SK-N-SH (cell line): ENCODE data around the gene CENPO. TPM values are rescaled to one million over a fixed set of nuclear protein-coding genes. Genes with fewer than 3 reads are reported as not detected.
A peak's percentile ranks its signal among the peaks of the same experiment; 100 is the strongest.
"Not testable (repeated sequence)": the region's sequence is repeated elsewhere in the genome, so short reads cannot be mapped to it uniquely, and the experiment has no call there.

ENCODE experiments used
- CTCF ChIA-PET: fragments of 300-600, 350-600 bp; formaldehyde crosslinking; extraction: SDS; loops from one replicate; lab custom pipeline; 2021; lab: Yijun Ruan, JAX
- POLR2A ChIA-PET: fragments of 350-600 bp; sonication (Branson Sonifier 250); formaldehyde crosslinking; extraction: SDS; loops from one replicate; lab custom pipeline; 2020; ENCODE audit warnings: antibody characterized with exemption, inconsistent platforms; lab: Yijun Ruan, JAX
- DNase-seq: peaks from one replicate; pipeline ENCODE4 v3.0.0; 2012
- H2AFZ ChIP-seq: fragments of 200-600 bp; sonication (generic); 2 replicates; pipeline ENCODE4 v1.8.1; 2016; ENCODE audit warnings: antibody characterized with exemption, mild to moderate bottlenecking, low read depth
- H3F3A ChIP-seq: fragments of 200-600 bp; sonication (generic); replicated peaks from 2 replicates; pipeline ENCODE3; 2016; ENCODE audit warnings: antibody characterized with exemption, mild to moderate bottlenecking; ENCODE audit not compliant: insufficient read depth
- H3K27ac ChIP-seq, 2 experiments: fragments of 200-500 bp in 1 of 2; fragments of 200-600 bp in 1 of 2; sonication (Bioruptor generic) in 1 of 2; sonication (generic), shearing (Covaris generic) in 1 of 2; 2 replicates each; pipeline versions ENCODE4 v1.5.1 to v1.6.1; 2014 to 2016; ENCODE audit warnings: low read depth in 2 of 2, inconsistent platforms in 1 of 2, low read length in 1 of 2, mild to moderate bottlenecking in 1 of 2, mixed read lengths in 1 of 2
- H3K27me3 ChIP-seq: fragments of 200-600 bp; sonication (generic), shearing (Covaris generic); 2 replicates; pipeline ENCODE4 v1.6.1; 2016; ENCODE audit warnings: mixed run types; ENCODE audit not compliant: insufficient read depth
- H3K36me3 ChIP-seq, 2 experiments: fragments of 200-500 bp in 1 of 2; fragments of 200-600 bp in 1 of 2; sonication (Bioruptor generic) in 1 of 2; sonication (generic) in 1 of 2; replicated peaks in 1 of 2; 2 replicates each; pipeline versions ENCODE3 to v1.5.1; 2014 to 2016; ENCODE audit warnings: low read length in 1 of 2, mild to moderate bottlenecking in 1 of 2; ENCODE audit not compliant: insufficient read depth in 2 of 2, control insufficient read depth in 1 of 2
- H3K4me1 ChIP-seq, 2 experiments: fragments of 200-500 bp in 1 of 2; fragments of 200-600 bp in 1 of 2; sonication (Bioruptor generic) in 1 of 2; sonication (generic), shearing (Covaris generic) in 1 of 2; 2 replicates each; pipeline versions ENCODE4 v1.5.1 to v1.6.1; 2014 to 2016; ENCODE audit warnings: low read depth in 1 of 2, low read length in 1 of 2, mixed run types in 1 of 2; ENCODE audit not compliant: insufficient read depth in 2 of 2, control insufficient read depth in 1 of 2
- H3K4me2 ChIP-seq: fragments of 200-600 bp; sonication (generic), shearing (Covaris generic); 2 replicates; pipeline ENCODE4 v1.6.1; 2017; ENCODE audit warnings: mixed run types
- H3K4me3 ChIP-seq, 2 experiments: fragments of 200-500 bp in 1 of 2; fragments of 200-600 bp in 1 of 2; sonication (Bioruptor generic) in 1 of 2; sonication (generic), shearing (Covaris generic) in 1 of 2; 2 replicates each; pipeline versions ENCODE4 v1.5.1 to v1.8.1; 2014 to 2016; ENCODE audit warnings: low read depth in 2 of 2, inconsistent platforms in 1 of 2, low read length in 1 of 2, mild to moderate bottlenecking in 1 of 2, mixed read lengths in 1 of 2, moderate library complexity in 1 of 2
- H3K79me2 ChIP-seq: fragments of 200-600 bp; sonication (generic); 2 replicates; pipeline ENCODE4 v1.8.1; 2017; ENCODE audit warnings: mild to moderate bottlenecking; ENCODE audit not compliant: insufficient read depth
- H3K9ac ChIP-seq: fragments of 200-600 bp; sonication (generic); 2 replicates; pipeline ENCODE4 v1.6.1; 2017; ENCODE audit warnings: mixed run types
- H3K9me2 ChIP-seq: fragments of 200-600 bp; sonication (generic); 2 replicates; pipeline ENCODE4 v1.6.1; 2017; ENCODE audit warnings: mixed run types
- H3K9me3 ChIP-seq: fragments of 200-600 bp; sonication (generic); 2 replicates; pipeline ENCODE4 v1.6.1; 2017; ENCODE audit warnings: mixed run types, mild to moderate bottlenecking, moderate library complexity
- H4K20me1 ChIP-seq: fragments of 200-600 bp; sonication (generic); 2 replicates; pipeline ENCODE4 v1.6.1; 2017; ENCODE audit warnings: mild to moderate bottlenecking, mixed run types; ENCODE audit not compliant: insufficient read depth
- ELF1 ChIP-seq: IDR thresholded peaks from 2 replicates; pipeline ENCODE4 v1.4.0; 2012
- EP300 ChIP-seq, 2 experiments: IDR thresholded peaks; 2 replicates each; pipeline versions ENCODE4 v1.4.0 to v1.6.1; 2012; ENCODE audit warnings: borderline replicate concordance in 1 of 2, low read depth in 1 of 2, low read length in 1 of 2
- FOSL2 ChIP-seq: IDR thresholded peaks from 2 replicates; pipeline ENCODE4 v1.4.0; 2012; ENCODE audit warnings: low read depth, mild to moderate bottlenecking, moderate library complexity, borderline replicate concordance
- FOXJ3 ChIP-seq: sonication (generic); formaldehyde crosslinking; IDR thresholded peaks from 2 replicates; pipeline ENCODE4 v1.5.1; 2020; ENCODE audit warnings: mild to moderate bottlenecking, missing genetic modification reagents
- GATA2 ChIP-seq: sonication (generic); formaldehyde crosslinking; IDR thresholded peaks from 2 replicates; pipeline ENCODE4 v1.5.0; 2020; ENCODE audit warnings: mild to moderate bottlenecking, missing genetic modification reagents
- MEF2A ChIP-seq: IDR thresholded peaks from 2 replicates; pipeline ENCODE4 v1.4.0; 2012; ENCODE audit warnings: low read depth, borderline replicate concordance
- NFIC ChIP-seq: IDR thresholded peaks from 2 replicates; pipeline ENCODE4 v1.4.0; 2012; ENCODE audit warnings: borderline replicate concordance
- RAD21 ChIP-seq: IDR thresholded peaks from 2 replicates; pipeline ENCODE4 v1.6.1; 2012; ENCODE audit warnings: mild to moderate bottlenecking, low read length
- RFX5 ChIP-seq: IDR thresholded peaks from 2 replicates; pipeline ENCODE4 v1.6.1; 2012; ENCODE audit warnings: mild to moderate bottlenecking, improper control_type of control experiment, low read length
- SMC3 ChIP-seq: IDR thresholded peaks from 2 replicates; pipeline ENCODE4 v1.6.1; 2012; ENCODE audit warnings: low read depth, low read length, improper control_type of control experiment
- TCF12 ChIP-seq: IDR thresholded peaks from 2 replicates; pipeline ENCODE4 v1.4.0; 2012
- WGBS: methylation state at CpG from one replicate; pipeline ENCODE4 v1.1.6; 2017; ENCODE audit warnings: low lambda C conversion rate; 5-methylcytosine and 5-hydroxymethylcytosine counted together
- polyA plus RNA-seq, 3 experiments: library from polyadenylated mRNA; depleted of rRNA; stranded (reverse); fragments of >200 nt; gene quantifications; 2 replicates each; pipeline ENCODE4 v1.2.3, GENCODE V29; 2012
- TF ChIP-seq, protein P1 (sequence below): fragments of 150-350 bp; IDR thresholded peaks from 2 replicates; pipeline ENCODE4 v1.6.1; 2017; ENCODE audit warnings: antibody characterized with exemption, low read length, low read depth, borderline replicate concordance
- TF ChIP-seq, protein P2 (sequence below): fragments of 150-350 bp; IDR thresholded peaks from 2 replicates; pipeline ENCODE4 v1.6.1; 2016; ENCODE audit warnings: mild to moderate bottlenecking, low read depth, low read length
- TF ChIP-seq, protein P3 (sequence below): IDR thresholded peaks from 2 replicates; pipeline ENCODE4 v1.6.1; 2012; ENCODE audit warnings: mild to moderate bottlenecking, low read depth, low read length, moderate library complexity
- TF ChIP-seq, protein P4 (sequence below): IDR thresholded peaks from 2 replicates; pipeline ENCODE4; 2012

Gene CENPO
- polyA plus RNA-seq, 1 of the 3 experiments (the other 2 are of a cell fraction) = 18.3 TPM

DNA sequence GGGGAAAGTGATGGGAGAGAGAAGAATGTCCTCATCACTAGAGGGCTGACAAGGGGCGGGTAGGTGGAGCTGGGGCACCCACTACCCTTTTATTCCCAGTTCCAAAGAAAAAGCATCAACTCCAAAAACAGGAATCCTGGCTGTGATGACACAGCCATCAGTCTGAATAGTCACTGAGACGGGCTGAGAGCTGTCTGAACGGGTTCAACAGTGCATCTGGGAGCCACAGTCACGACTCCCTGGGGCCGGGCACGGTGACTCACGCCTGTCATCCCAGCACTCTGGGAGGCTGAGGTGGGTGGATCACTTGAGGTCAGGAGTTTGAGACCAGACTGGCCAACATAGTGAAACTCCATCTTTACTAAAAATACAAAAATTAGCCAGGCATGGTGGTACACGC, 42.2 kb downstream of the CENPO start:
- H3K36me3 ChIP-seq, DNase-seq, H3K4me2 ChIP-seq, H3K9ac ChIP-seq, H3F3A ChIP-seq, H3K27ac ChIP-seq, H3K4me3 ChIP-seq, H3K9me2 ChIP-seq, H3K4me1 ChIP-seq, H3K79me2 ChIP-seq, H4K20me1 ChIP-seq, H3K27me3 ChIP-seq, H3K9me3 ChIP-seq, H2AFZ ChIP-seq, POLR2A ChIA-PET: not testable (repeated sequence)
- TF ChIP-seq FOSL2 = peak; percentile 25; the same call in 1 of the 2 replicates
- CTCF ChIA-PET = interaction anchor here (0.5 to 16.7 kb wide), 4 partner anchors 9 to 1092 kb away, joined by 3 to 269 read pairs (median 24); no protein-coding TSS in a partner anchor
- WGBS = 55% methylated on average over 8 of the region's 8 CpGs

DNA sequence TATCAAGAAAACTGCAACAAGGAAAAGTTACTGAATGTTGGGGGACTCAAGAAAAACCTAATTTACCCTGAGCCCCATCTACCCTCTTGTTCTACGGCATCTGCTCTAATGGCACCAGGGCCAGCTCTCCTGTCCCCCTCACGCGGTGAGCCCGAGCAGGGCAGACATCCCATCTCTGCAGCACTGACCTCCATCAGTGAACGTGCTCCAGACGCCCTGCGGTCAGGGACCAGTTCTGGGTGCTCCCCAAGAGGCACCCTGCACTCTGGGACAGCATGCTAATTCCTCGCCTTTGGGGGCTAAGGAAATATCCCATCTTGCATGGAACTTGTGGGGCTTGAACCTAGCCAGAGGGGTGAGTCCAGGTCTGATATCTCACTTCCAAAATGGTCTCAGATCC, 43.0 kb downstream of the CENPO start:
- ChIA-PET CTCF (interaction anchor here (1.3 to 16.7 kb wide), 3 partner anchors 9 to 427 kb away, joined by 4 to 269 read pairs (median 45); no protein-coding TSS in a partner anchor), POLR2A (no interaction called here)
- Histone ChIP-seq H3K9me2 (no peaks in the 10 kb centered on the region), H3F3A (no peaks in the 10 kb centered on the region), H3K4me3 (no peak overlapping the region), H3K36me3 (peaks cover 0 to 2% of the 10 kb centered on the region in 2 experiments), H3K4me1 (no peaks in the 10 kb centered on the region; a peak in 1 of 4 replicates), H4K20me1 (no peaks in the 10 kb centered on the region), H2AFZ (no peak overlapping the region), H3K79me2 (no peaks in the 10 kb centered on the region), H3K27ac (no peak overlapping the region), H3K9me3 (no peaks in the 10 kb centered on the region), H3K27me3 (no peaks in the 10 kb centered on the region), H3K9ac (no peak overlapping the region), H3K4me2 (no peak overlapping the region)
- 96% methylated on average over 8 of the region's 8 CpGs for WGBS
- TF ChIP-seq TCF12 (no peak), NFIC (no peak), ELF1 (no peak), RAD21 (no peak), FOXJ3 (no peak), GATA2 (no peak), MEF2A (no peak), SMC3 (no peak)
- DNase-seq = no peak

DNA sequence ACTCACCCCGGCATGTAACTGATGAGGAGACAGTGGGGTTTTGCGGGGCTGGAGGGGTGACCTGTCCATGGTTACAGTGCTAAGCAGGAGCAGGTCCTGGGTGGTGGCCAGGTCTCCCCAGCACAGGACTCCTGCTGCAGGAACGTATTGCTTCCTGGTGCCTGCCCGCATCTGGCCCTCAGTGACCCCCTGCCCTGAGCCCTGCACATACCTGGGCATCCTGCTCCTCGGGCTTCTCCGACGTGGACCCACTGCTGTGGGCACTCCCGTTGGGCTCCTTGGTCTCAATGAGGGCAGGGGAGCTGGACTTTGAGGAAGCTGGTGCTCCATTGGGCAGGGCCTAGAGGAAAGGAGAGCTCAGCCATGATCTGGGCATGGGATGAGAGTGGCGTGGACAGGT, 43.5 kb downstream of the CENPO start:
- no peaks in the 10 kb centered on the region; a peak in 1 of 4 replicates for H3K4me1 ChIP-seq
- H3K27ac ChIP-seq = no peak overlapping the region
- DNase-seq = no peak
- H3K9ac ChIP-seq = no peak overlapping the region
- H3K36me3 ChIP-seq = peaks cover 0 to 2% of the 10 kb centered on the region in 2 experiments
- H3F3A ChIP-seq = no peaks in the 10 kb centered on the region
- no peaks in the 10 kb centered on the region for H3K27me3 ChIP-seq
- H3K9me2 ChIP-seq = no peaks in the 10 kb centered on the region
- H3K79me2 ChIP-seq = no peaks in the 10 kb centered on the region
- H3K9me3 ChIP-seq = no peaks in the 10 kb centered on the region
- no peak overlapping the region for H2AFZ ChIP-seq
- TF ChIP-seq, protein P1, sequence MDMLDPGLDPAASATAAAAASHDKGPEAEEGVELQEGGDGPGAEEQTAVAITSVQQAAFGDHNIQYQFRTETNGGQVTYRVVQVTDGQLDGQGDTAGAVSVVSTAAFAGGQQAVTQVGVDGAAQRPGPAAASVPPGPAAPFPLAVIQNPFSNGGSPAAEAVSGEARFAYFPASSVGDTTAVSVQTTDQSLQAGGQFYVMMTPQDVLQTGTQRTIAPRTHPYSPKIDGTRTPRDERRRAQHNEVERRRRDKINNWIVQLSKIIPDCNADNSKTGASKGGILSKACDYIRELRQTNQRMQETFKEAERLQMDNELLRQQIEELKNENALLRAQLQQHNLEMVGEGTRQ = no peak
- no peak for TF ChIP-seq GATA2
- TF ChIP-seq, protein P2, sequence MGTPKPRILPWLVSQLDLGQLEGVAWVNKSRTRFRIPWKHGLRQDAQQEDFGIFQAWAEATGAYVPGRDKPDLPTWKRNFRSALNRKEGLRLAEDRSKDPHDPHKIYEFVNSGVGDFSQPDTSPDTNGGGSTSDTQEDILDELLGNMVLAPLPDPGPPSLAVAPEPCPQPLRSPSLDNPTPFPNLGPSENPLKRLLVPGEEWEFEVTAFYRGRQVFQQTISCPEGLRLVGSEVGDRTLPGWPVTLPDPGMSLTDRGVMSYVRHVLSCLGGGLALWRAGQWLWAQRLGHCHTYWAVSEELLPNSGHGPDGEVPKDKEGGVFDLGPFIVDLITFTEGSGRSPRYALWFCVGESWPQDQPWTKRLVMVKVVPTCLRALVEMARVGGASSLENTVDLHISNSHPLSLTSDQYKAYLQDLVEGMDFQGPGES = no peak
- no peak for TF ChIP-seq RFX5
- TF ChIP-seq, protein P3, sequence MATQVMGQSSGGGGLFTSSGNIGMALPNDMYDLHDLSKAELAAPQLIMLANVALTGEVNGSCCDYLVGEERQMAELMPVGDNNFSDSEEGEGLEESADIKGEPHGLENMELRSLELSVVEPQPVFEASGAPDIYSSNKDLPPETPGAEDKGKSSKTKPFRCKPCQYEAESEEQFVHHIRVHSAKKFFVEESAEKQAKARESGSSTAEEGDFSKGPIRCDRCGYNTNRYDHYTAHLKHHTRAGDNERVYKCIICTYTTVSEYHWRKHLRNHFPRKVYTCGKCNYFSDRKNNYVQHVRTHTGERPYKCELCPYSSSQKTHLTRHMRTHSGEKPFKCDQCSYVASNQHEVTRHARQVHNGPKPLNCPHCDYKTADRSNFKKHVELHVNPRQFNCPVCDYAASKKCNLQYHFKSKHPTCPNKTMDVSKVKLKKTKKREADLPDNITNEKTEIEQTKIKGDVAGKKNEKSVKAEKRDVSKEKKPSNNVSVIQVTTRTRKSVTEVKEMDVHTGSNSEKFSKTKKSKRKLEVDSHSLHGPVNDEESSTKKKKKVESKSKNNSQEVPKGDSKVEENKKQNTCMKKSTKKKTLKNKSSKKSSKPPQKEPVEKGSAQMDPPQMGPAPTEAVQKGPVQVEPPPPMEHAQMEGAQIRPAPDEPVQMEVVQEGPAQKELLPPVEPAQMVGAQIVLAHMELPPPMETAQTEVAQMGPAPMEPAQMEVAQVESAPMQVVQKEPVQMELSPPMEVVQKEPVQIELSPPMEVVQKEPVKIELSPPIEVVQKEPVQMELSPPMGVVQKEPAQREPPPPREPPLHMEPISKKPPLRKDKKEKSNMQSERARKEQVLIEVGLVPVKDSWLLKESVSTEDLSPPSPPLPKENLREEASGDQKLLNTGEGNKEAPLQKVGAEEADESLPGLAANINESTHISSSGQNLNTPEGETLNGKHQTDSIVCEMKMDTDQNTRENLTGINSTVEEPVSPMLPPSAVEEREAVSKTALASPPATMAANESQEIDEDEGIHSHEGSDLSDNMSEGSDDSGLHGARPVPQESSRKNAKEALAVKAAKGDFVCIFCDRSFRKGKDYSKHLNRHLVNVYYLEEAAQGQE = no peak
- TF ChIP-seq SMC3 = no peak
- TF ChIP-seq FOXJ3 = no peak
- TF ChIP-seq, protein P4, sequence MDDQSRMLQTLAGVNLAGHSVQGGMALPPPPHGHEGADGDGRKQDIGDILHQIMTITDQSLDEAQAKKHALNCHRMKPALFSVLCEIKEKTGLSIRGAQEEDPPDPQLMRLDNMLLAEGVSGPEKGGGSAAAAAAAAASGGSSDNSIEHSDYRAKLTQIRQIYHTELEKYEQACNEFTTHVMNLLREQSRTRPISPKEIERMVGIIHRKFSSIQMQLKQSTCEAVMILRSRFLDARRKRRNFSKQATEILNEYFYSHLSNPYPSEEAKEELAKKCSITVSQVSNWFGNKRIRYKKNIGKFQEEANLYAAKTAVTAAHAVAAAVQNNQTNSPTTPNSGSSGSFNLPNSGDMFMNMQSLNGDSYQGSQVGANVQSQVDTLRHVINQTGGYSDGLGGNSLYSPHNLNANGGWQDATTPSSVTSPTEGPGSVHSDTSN = no peak
- TF ChIP-seq EP300 (IDR thresholded peaks at IDR 0.05; ENCODE audit: borderline replicate concordance in 1 of 2, low read depth in 1 of 2, low read length in 1 of 2) = no peak
- TF ChIP-seq NFIC = no peak
- TF ChIP-seq, all 33 proteins: peak for 0
- POLR2A ChIA-PET = no interaction called here
- no peak overlapping the region for H3K4me2 ChIP-seq
- H3K4me3 ChIP-seq = no peak overlapping the region
- CTCF ChIA-PET = interaction anchor here (0.6 to 16.7 kb wide), 3 partner anchors 10 to 428 kb away, joined by 3 to 269 read pairs (median 45); no protein-coding TSS in a partner anchor
- 100% methylated on average over 9 of the region's 9 CpGs for WGBS
- no peaks in the 10 kb centered on the region for H4K20me1 ChIP-seq
